CD4-positive, alpha-beta memory T cell (primary cell): ENCODE data around the gene CDC14B. TPM values are rescaled to one million over a fixed set of nuclear protein-coding genes. Genes with fewer than 3 reads are reported as not detected.

Source experiments
- CTCF ChIA-PET: fragments of 350-600 bp; sonication (Branson Sonifier 250); formaldehyde crosslinking; loops from one replicate; lab custom pipeline; 2021; ENCODE audit warnings: inconsistent platforms; ENCODE audit not compliant: partially characterized antibody; lab: Charles Lee
- POLR2A ChIA-PET: fragments of 350-600 bp; sonication (Branson Sonifier 250); formaldehyde crosslinking; loops from one replicate; lab custom pipeline; 2021; ENCODE audit not compliant: partially characterized antibody; lab: Charles Lee
- DNase-seq, 5 donors: peaks; one replicate each; pipeline versions ENCODE4 v3.0.0 to v3.0.0-alpha.2; 2020 to 2022; ENCODE audit warnings: mixed read lengths in 1 of 5
- H3K27ac ChIP-seq: one replicate; pipeline ENCODE4 v1.7.0; 2013; ENCODE audit warnings: low read depth, low read length
- H3K27me3 ChIP-seq: 2 replicates; pipeline ENCODE4 v1.7.0; 2013; ENCODE audit warnings: mild to moderate bottlenecking, low read length, moderate library complexity; ENCODE audit not compliant: insufficient read depth
- H3K36me3 ChIP-seq: 2 replicates; pipeline ENCODE4 v1.7.0; 2013; ENCODE audit warnings: mild to moderate bottlenecking, low read length, moderate library complexity; ENCODE audit not compliant: insufficient read depth
- H3K4me1 ChIP-seq: 2 replicates; pipeline ENCODE4 v1.7.0; 2013; ENCODE audit warnings: mild to moderate bottlenecking, low read length, moderate library complexity; ENCODE audit not compliant: insufficient read depth
- H3K4me3 ChIP-seq, 2 donors: one replicate each; pipeline ENCODE4 v1.7.0; 2013; ENCODE audit warnings: low read length in 2 of 2, mild to moderate bottlenecking in 1 of 2
- H3K9me3 ChIP-seq, 2 donors: one replicate each; pipeline ENCODE4 v1.7.0; 2013; ENCODE audit warnings: low read length in 2 of 2, control low read depth in 1 of 2; ENCODE audit not compliant: control insufficient read depth in 1 of 2
- H3K27ac Mint-ChIP-seq, 7 donors: one replicate each; pipeline ENCODE4 v1.8.0; 2020 to 2021; ENCODE audit warnings: mixed read lengths in 7 of 7, mild to moderate bottlenecking in 6 of 7, inconsistent platforms in 3 of 7, moderate library complexity in 3 of 7
- H3K27me3 Mint-ChIP-seq, 2 donors: one replicate each; pipeline ENCODE4 v1.8.0; 2020 to 2021; ENCODE audit warnings: mixed read lengths in 2 of 2
- H3K36me3 Mint-ChIP-seq, 2 donors: one replicate each; pipeline ENCODE4 v1.8.0; 2020 to 2021; ENCODE audit warnings: mixed read lengths in 2 of 2, inconsistent platforms in 1 of 2, mild to moderate bottlenecking in 1 of 2
- H3K4me1 Mint-ChIP-seq, 4 donors: one replicate each; pipeline ENCODE4 v1.8.0; 2020 to 2021; ENCODE audit warnings: mixed read lengths in 4 of 4, mild to moderate bottlenecking in 1 of 4
- H3K4me3 Mint-ChIP-seq, 8 donors: one replicate each; pipeline ENCODE4 v1.8.0; 2020 to 2021; ENCODE audit warnings: mixed read lengths in 8 of 8, mild to moderate bottlenecking in 7 of 8, moderate library complexity in 6 of 8, inconsistent platforms in 3 of 8
- H3K9me3 Mint-ChIP-seq, 8 donors: one replicate each; pipeline ENCODE4 v1.8.0; 2020 to 2021; ENCODE audit warnings: mixed read lengths in 8 of 8, mild to moderate bottlenecking in 5 of 8, inconsistent platforms in 3 of 8, moderate library complexity in 1 of 8
- intact Hi-C: fragments of 100-400 bp; cut with micrococcal nuclease; formaldehyde crosslinking; loops from one replicate; pipeline ENCODE4 v1.15.1; 2023
- polyA plus RNA-seq, 2 donors: library from polyadenylated mRNA; unstranded; fragments of 300-500 nt; fragmentation: Illumina TruSeq; gene quantifications; one replicate each; pipeline ENCODE4 v1.2.3, GENCODE V29; 2021
- total RNA-seq, 2 experiments: library from RNA; stranded (reverse); gene quantifications; one replicate each; pipeline ENCODE4 v1.2.3, GENCODE V29; 2021

Gene CDC14B
- total and polyA plus RNA-seq, 4 experiments from 2014 or later = 10.6 to 17.1 (median 13.3) TPM

DNA sequence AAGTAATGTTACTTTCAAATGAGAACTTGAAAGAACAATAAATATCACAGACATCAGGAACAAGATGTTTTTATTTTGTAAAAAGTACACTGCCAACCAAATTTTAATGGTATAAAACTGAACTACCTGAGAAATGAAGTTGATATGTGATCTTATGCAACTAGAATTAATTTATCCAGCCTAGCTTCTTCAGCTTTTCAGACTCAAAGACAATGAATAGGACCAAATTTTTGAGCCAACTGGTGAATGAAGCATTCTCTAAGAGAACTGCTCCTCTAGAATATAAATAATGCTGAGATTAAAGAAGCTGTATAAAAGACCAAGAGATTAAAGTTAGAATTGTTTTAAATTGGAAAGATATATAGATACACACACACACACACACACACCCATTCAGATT is 9.9 kb downstream of the CDC14B start:
- CTCF ChIA-PET = no interaction called here
- no peaks in the 10 kb centered on the region for H3K36me3 ChIP-seq
- no peaks in the 10 kb centered on the region for H3K27me3 ChIP-seq

DNA sequence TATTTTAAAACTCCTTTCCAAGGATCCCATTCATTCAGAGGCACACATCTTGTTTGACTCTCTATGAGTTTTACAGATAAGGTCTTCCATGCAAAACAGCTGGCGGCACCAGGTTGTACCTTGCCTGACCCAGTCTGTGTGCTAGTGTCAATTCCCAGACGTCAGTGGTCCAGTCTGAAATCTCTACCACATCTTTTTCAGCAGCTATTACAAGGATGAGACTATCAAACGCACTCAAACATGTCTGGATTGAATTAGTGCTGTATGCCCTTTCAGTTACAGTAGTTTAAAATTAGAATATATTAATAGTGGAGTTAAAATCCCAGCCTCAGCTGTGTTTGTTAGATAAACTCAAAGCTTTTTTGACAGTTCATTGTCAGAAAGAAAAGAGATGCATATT is 11.7 kb downstream of the CDC14B start:
- Histone ChIP-seq H3K27ac (no peak overlapping the region), H3K4me1 (no peaks in the 10 kb centered on the region), H3K9me3 (no peaks in the 10 kb centered on the region), H3K27me3 (no peaks in the 10 kb centered on the region), H3K4me3 (no peak overlapping the region), H3K36me3 (no peaks in the 10 kb centered on the region)
- H3K9me3 Mint-ChIP-seq = no peaks in the 10 kb centered on the region
- H3K27ac Mint-ChIP-seq = no peak overlapping the region
- POLR2A ChIA-PET = no interaction called here
- peaks cover 0 to 1% (median 0%) of the 10 kb centered on the region in 4 donors for H3K4me1 Mint-ChIP-seq
- DNase-seq = no peak
- H3K4me3 Mint-ChIP-seq = no peak overlapping the region
- peaks cover 18 to 19% of the 10 kb centered on the region in 2 donors for H3K27me3 Mint-ChIP-seq
- intact Hi-C loops = no loop called here
- H3K36me3 Mint-ChIP-seq = no peaks in the 10 kb centered on the region
- CTCF ChIA-PET = no interaction called here

More for the DNA sequence above, 9.9 kb downstream of the CDC14B start:
- POLR2A ChIA-PET = no interaction called here
- H3K27me3 Mint-ChIP-seq = peaks cover 22 to 23% of the 10 kb centered on the region in 2 donors
- intact Hi-C loops = loop anchor here (10.0 kb wide), 1 partner anchor 585 kb away; no protein-coding TSS in a partner anchor
- peaks cover 0 to 1% (median 0%) of the 10 kb centered on the region in 4 donors for H3K4me1 Mint-ChIP-seq
- H3K4me3 ChIP-seq = no peak overlapping the region
- H3K36me3 Mint-ChIP-seq = no peaks in the 10 kb centered on the region
- no peak overlapping the region for H3K4me3 Mint-ChIP-seq
- no peak for DNase-seq
- H3K27ac Mint-ChIP-seq = no peak overlapping the region
- H3K27ac ChIP-seq = no peak overlapping the region
- H3K9me3 ChIP-seq = no peaks in the 10 kb centered on the region
- H3K9me3 Mint-ChIP-seq = no peaks in the 10 kb centered on the region
- H3K4me1 ChIP-seq = no peaks in the 10 kb centered on the region

DNA sequence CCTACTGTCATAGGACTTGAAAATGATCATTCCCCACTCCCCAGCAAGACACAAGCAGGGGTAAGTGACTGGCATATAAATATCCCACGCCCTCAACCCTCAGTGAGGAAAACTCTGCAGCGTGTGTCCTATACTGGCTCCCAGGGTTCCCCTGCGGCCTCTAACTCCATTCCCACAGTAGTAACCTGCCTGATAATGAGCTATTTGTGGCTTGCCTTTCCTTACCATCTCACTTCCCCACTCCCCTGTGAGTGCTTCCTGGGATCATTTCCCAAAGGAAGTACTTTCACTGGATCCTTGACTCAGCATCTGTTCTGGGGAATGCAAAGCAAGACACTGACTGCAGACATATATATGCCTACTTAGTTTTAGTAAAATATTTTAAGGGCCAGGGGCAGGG is 14.3 kb downstream of the CDC14B start:
- peaks cover 9 to 13% of the 10 kb centered on the region in 2 donors for H3K27me3 Mint-ChIP-seq
- CTCF ChIA-PET = no interaction called here

DNA sequence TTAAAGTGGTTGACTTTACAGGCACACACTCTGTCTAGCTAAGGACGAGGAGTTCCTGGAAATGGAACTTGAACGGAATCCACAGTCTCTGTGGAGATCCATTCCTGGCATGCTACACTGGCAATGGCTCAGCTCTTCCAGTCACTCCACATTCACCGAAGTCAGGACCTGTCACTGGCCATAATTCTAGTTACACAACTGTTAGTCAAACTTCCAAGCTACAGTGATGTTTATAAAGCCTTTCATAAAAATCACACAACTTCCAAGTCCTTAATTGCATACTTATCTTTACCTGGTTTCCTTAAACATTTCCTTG is 15.7 kb downstream of the CDC14B start:
- no peak for DNase-seq
- no peaks in the 10 kb centered on the region for H3K27me3 ChIP-seq
- Mint-ChIP-seq H3K27ac (no peak overlapping the region), H3K4me3 (no peak overlapping the region), H3K27me3 (peaks cover 7 to 8% of the 10 kb centered on the region in 2 donors), H3K4me1 (peaks cover 0 to 1% (median 0%) of the 10 kb centered on the region in 4 donors), H3K9me3 (no peaks in the 10 kb centered on the region), H3K36me3 (no peaks in the 10 kb centered on the region)
- H3K27ac ChIP-seq = no peak overlapping the region
- H3K9me3 ChIP-seq = no peaks in the 10 kb centered on the region
- no peaks in the 10 kb centered on the region for H3K4me1 ChIP-seq
- POLR2A ChIA-PET = no interaction called here
- H3K4me3 ChIP-seq = no peak overlapping the region
- intact Hi-C loops = no loop called here
- CTCF ChIA-PET = no interaction called here
- no peaks in the 10 kb centered on the region for H3K36me3 ChIP-seq

More for the DNA sequence above, 14.3 kb downstream of the CDC14B start:
- peaks cover 0 to 1% (median 0%) of the 10 kb centered on the region in 4 donors for H3K4me1 Mint-ChIP-seq
- no peak overlapping the region for H3K27ac ChIP-seq
- intact Hi-C loops = no loop called here
- no peaks in the 10 kb centered on the region for H3K4me1 ChIP-seq
- no peaks in the 10 kb centered on the region for H3K9me3 Mint-ChIP-seq
- no peak overlapping the region for H3K4me3 Mint-ChIP-seq
- no peaks in the 10 kb centered on the region for H3K27me3 ChIP-seq
- no peak for DNase-seq
- H3K36me3 Mint-ChIP-seq = no peaks in the 10 kb centered on the region
- POLR2A ChIA-PET = no interaction called here
- no peaks in the 10 kb centered on the region for H3K36me3 ChIP-seq
- no peaks in the 10 kb centered on the region for H3K9me3 ChIP-seq
- no peak overlapping the region for H3K4me3 ChIP-seq
- no peak overlapping the region for H3K27ac Mint-ChIP-seq

DNA sequence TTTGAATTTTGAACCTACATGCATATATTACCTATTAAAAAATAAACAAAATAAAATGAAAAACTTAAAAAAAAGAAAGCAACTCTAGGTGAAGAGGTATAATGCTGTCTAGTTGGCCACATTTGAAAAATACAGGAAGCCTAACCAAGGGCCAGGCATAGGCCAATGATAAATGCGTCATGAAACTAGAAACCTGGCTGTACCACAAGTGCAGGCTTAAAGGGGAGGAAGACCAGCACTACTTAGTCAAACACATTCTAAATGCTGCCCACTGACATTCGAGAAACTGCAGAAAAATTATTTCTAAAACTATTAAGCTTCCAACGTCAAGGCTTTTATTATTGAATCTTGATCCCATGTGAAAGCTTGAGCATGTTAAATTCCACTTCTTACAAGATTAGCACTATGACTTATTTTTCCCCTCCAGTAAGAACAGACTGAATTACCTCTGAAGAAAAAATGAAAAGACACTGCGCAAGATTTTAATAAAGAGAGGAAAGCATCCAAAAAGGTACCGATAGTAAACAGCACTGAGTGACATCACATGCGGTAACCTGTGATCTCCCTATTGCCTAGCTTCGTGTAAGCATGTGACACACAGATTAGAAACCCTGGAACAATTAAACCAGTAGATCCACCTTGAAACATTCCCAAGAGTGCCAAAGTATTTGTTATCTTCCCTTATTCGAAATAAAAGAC is 16.2 kb downstream of the CDC14B start:
- H3K9me3 Mint-ChIP-seq = no peaks in the 10 kb centered on the region
- CTCF ChIA-PET = no interaction called here
- Histone ChIP-seq H3K27ac (no peak overlapping the region), H3K27me3 (no peaks in the 10 kb centered on the region), H3K9me3 (no peaks in the 10 kb centered on the region), H3K4me1 (no peaks in the 10 kb centered on the region), H3K36me3 (no peaks in the 10 kb centered on the region), H3K4me3 (no peak overlapping the region)
- H3K27ac Mint-ChIP-seq = no peak overlapping the region
- H3K4me1 Mint-ChIP-seq = peaks cover 0 to 1% (median 0%) of the 10 kb centered on the region in 4 donors
- POLR2A ChIA-PET = no interaction called here
- H3K27me3 Mint-ChIP-seq = peaks cover 5 to 7% of the 10 kb centered on the region in 2 donors
- intact Hi-C loops = no loop called here
- H3K4me3 Mint-ChIP-seq = no peak overlapping the region
- no peak for DNase-seq
- H3K36me3 Mint-ChIP-seq = no peaks in the 10 kb centered on the region

DNA sequence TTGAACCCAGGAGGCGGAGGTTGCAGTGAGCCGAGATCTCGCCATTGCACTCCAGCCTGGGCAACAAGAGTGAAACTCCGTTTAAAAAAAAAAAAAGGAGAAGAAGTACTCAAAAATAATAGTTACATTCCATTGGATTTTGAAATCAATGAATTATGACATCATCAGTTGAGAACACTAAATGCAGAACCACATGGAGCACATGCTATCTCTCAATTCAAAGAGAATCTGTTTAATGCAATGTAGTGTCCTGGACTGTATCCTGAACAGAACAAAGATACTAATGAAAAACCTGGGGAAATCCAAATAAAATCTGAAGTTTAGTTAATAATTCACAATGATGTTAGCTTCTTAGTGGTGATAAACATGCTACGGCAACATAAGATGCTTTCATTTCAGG is 20.3 kb downstream of the CDC14B start:
- POLR2A ChIA-PET = no interaction called here
- H3K36me3 ChIP-seq = no peaks in the 10 kb centered on the region
- peaks cover 0 to 3% of the 10 kb centered on the region in 2 donors for H3K27me3 Mint-ChIP-seq
- H3K9me3 ChIP-seq = no peaks in the 10 kb centered on the region
- H3K27ac ChIP-seq = no peak overlapping the region
- H3K4me3 ChIP-seq = no peak overlapping the region
- H3K27ac Mint-ChIP-seq = no peak overlapping the region
- H3K4me1 ChIP-seq = no peaks in the 10 kb centered on the region
- H3K36me3 Mint-ChIP-seq = no peaks in the 10 kb centered on the region
- H3K27me3 ChIP-seq = no peaks in the 10 kb centered on the region
- intact Hi-C loops = no loop called here
- no peaks in the 10 kb centered on the region for H3K4me1 Mint-ChIP-seq
- no peaks in the 10 kb centered on the region for H3K9me3 Mint-ChIP-seq
- CTCF ChIA-PET = no interaction called here
- no peak overlapping the region for H3K4me3 Mint-ChIP-seq
- no peak for DNase-seq

DNA sequence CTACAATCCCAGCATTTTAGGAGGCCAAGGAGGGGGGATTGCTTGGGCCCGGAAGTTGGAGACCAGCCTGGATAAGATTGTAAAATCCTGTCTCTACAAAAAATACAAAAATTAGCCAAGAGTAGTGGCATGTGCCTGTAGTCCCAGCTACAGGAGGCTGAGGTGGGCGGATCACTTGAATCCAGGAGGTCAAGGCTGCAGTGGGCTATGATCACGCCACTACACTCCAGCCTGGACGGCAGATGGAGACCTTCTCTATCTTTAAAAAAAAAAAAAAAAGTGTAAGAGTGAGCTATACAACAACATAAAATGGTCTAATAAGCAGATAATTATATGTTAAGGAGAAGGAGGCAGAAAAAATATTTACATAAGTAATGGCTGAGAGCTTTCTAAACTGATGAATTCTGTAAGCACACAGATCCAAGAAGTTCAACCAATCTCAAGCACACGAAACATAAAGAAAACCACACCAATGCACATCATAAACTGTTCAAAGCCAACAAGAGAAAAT is 23.0 kb downstream of the CDC14B start:
- Histone ChIP-seq H3K27me3 (no peaks in the 10 kb centered on the region), H3K36me3 (no peaks in the 10 kb centered on the region), H3K9me3 (no peaks in the 10 kb centered on the region), H3K27ac (no peak overlapping the region), H3K4me3 (no peak overlapping the region), H3K4me1 (no peaks in the 10 kb centered on the region)
- intact Hi-C loops = no loop called here
- H3K9me3 Mint-ChIP-seq = peaks cover 0 to under 1% (median 0%) of the 10 kb centered on the region in 8 donors
- CTCF ChIA-PET = no interaction called here
- H3K36me3 Mint-ChIP-seq = no peaks in the 10 kb centered on the region
- no peaks in the 10 kb centered on the region for H3K4me1 Mint-ChIP-seq
- no peak for DNase-seq
- peaks cover 3% of the 10 kb centered on the region in 2 donors for H3K27me3 Mint-ChIP-seq
- H3K27ac Mint-ChIP-seq = no peak overlapping the region
- H3K4me3 Mint-ChIP-seq = no peak overlapping the region
- POLR2A ChIA-PET = no interaction called here
